Kasumi-1 (cell line): ENCODE results near the gene NUP62.

Experiments used
- DNase-seq, 2 experiments: peaks; one replicate each; lab custom pipeline; 2025; lab: John Stamatoyannopoulos, UW

NUP62 gene

DNA sequence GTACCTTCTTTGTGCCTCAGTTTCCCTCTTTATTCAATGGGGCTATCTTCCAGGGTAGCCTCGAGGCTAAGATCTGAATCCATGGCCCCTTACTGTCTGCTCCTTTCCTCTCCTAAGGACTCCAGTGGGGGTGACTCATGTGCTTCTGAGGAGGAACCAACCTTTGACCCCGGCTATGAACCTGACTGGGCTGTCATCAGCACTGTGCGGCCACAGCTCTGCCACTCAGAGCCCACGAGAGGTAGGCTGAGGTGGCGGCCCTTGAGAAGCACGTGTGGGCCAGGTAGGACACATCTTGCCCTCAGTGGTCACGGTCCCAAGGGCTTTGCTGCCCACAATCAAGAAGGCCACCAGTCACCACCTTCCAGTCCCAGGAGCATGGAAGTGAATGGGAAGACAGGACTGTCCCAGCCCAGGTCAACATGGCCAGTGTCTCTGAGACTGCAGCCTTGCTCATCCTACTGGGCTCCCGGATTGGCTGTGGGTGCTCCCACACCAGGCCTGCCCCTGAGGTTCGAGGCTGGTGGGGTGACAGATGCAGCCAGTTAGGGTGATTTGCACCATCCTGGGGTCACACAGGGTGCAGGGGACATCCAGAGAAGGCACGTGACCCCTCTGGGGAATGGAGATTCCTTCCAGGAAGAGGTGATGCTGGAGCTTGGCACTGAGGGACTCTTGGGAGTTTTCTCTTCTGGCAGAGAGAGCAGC, 49.0 kb downstream of the NUP62 start:
- DNase-seq: no peak

DNA sequence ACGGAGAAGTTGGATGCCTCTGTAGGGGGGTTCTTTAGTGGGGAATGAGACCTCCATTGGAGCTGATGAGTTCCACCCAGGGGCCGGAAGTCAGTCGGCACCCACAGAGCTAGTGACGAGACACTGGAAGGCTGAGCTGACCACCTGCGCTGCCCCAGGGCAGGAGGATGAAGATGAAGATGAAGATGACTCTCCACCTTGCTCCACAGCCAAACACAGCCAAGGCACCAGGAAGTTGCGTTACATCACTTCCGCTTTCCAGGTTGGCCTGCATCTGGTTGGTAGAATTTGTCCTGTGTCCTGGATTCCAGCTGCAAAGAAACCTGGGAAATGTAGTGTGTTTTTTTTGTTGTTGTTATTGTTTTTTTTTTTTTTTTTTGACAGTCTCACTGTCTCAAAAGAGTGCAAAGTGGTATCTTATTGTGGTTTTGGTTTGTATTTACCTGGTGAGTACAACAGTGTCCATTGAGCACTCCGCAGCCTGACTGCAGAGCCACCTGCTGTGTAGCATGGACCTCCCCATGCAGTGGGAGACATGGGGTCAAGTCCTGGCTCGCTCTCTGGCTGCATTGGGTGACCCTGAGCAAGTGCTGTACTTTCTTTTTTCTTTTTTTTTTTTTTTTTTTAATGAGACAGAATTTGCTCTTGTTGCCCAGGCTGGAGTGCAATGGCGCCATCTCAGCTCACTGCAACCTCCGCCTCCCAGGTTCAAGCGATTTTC, 49.9 kb downstream of the NUP62 start:
- peak in 1 of 2 experiments; percentile 11 for DNase-seq

DNA sequence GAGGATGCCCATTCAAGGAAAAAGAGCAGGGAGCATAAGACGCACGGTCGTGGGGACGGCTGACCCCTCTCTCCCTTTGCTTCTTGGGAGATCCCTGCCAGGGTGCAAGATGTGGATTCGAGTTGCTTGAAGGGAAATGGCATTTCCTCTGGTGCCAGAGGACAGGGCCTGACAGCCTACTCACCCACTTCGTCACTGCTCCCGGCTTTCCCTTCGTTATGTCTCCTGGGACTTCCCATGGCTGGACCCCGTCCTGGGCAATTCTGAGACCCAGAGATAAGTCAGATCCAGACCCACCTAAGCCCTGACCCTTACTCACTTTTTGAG, 50.6 kb downstream of the NUP62 start:
- DNase-seq: no peak

DNA sequence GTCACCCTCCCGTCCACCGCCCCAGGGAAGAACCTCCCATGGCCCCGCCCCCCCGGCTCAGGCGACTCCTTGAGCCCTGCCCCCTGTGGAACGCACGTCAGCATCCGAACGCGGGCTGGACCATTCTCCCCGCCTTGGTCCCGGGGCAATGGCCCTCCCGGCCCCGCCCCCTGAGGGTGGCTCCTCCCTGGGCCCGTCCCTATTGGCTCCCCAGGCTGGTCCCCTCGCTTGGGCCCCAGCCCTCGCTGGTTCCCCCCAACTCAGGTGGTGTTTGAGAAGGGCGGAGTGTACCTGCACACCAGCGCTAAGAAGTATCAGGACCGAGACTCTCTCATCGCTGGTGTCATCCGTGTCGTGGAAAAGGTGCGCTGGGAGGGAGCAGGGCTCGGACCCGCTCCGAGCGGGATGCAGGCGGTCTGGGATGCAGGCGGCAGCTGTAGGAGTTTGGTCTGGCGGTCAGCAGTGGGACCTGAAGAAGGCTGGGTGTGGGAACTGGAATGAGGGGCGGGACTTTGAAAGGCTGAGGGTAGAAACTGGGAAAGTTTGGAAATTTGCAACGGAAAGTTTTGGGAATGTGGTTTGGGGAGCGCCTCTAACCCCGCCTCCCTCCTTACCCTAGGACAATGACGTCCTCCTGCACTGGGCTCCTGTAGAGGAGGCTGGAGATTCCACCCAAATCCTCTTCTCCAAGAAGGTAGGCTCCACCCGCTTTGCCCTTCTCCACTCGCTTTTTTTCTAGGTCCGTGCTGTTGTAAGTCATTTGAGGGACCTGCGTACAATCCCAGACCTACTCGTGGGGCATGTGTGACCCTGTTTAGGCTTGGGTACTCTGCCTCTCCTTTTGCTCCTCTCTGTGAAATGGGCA, 51.2 kb downstream of the NUP62 start:
- peak; percentile 92 to 95 for DNase-seq

DNA sequence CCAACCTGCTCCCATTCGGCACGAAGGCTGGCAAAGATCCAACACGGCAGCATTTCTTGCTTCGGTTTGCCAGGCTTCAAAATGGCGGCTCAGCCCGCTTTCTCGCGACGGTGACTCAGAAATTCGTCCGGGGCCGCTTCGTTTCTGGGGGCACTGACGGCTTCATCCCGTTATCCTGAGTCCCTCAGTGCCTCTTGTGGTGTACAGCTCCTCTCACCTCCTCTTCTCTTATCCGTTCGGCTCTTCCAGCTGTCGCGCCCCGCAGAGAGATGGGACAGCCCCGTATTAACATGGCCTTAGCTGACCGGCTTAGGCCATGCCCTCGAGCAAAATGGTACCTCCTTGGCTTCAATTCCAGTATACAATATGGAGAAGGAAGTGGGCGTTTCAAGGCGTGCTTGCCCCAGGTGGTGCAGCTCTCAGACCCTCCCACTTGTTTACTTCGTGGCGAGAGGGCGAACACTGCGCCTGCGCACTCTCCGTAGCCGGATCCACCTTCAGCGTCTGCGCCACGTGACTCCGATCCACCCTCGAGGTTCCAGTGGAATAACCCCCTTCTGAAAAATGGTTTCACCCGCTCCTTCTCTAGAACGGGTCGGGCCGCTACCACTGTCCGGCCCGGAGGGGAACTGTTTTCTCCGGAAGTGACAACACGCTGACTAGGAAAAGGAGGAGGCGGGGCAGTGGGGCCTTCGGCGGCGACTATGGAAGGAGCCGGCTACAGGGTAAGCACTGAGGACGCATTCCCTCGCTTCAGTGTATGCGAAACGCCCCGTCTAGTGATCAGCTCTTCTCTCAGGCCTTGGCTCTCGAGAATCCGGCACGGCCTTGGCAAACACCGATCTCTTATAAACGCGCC, 52.1 kb downstream of the NUP62 start, which contains the start of the genes AKT1S1 and TBC1D17:
TSS of gene AKT1S1 (minus strand) at position 336 of the 859 bp plus-strand sequence. CDS start 4,060 bp downstream, outside the sequence.
TSS of gene TBC1D17 (plus strand) at position 683 of the 859 bp plus-strand sequence. CDS start at position 705, 22 bp downstream.
- peak; percentile 98 to 100 for DNase-seq

DNA sequence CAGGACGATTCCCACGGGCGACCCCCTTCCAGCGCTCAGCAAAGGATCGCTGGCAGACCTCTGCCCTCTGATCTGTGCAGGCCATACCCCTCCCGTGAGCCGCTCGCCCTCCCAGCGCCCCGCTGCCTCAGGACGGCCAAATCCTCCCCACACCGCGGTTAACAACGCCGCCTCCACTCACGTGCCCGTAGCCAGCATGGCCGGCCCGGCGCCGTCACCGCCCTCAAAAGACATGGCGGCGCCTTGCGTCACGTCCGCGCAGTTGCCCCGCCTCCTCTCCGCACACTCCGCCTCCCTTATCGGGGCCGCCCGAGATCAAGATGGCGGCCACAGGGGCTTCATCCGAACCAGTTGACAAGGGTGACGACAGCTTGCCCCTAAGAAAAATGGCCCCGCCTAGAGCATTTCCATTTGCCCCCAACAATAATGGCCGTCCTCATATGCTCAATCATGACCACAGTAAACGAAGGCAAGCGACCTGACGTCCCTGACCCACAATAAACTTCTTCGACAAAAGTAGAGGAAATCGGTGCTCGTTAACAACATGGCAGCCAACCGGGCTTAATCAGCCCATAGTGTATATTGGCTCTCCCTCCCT, 52.8 kb downstream of the NUP62 start:
- DNase-seq: peak; percentile 95 to 96

DNA sequence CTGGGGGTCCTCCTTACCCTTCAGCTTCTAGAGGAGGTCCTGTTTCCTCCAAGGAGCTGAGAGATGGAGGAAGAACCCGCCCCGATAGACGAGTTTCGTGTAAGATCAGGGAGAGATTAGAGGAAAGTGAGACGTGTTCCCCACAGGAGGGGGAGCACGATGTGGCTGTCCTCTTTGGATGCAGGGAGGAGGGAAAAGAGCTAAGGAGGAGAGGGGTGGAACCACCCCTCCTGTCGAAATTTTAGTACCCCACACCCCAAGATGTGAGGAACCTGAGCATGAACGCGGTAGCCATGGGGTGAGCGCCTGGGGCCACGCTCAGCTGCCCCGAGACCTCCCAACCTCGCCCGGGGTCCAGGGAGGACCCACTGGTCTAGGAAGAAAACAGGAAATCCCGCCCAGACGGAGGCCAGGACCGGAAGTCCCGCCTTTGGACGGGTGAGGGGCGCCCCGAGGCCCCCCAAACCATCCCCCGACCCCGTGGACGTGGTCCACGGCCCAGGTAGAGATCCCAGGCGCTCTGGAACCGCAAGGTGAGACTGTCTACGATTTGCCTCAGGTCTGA, 53.4 kb downstream of the NUP62 start:
- DNase-seq: peak; percentile 18 to 26

DNA sequence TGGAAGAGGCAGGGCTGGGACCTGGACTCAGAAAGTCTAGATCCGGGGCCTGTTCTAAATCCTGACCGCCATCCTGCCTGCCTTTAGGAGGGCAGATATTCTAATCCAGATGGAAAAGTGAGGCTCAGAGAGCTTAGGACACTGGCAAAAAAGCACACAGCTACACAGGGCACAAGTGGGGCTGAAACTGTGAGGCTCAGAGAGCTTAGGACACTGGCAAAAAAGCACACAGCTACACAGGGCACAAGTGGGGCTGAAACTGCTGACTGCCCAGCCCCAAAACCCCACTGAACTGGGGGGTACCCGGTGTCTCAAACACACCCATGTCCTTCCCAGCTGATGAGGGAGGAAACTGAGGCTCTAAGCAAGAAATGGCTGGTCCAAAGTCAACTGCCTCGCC, 54.1 kb downstream of the NUP62 start:
- DNase-seq: no peak

DNA sequence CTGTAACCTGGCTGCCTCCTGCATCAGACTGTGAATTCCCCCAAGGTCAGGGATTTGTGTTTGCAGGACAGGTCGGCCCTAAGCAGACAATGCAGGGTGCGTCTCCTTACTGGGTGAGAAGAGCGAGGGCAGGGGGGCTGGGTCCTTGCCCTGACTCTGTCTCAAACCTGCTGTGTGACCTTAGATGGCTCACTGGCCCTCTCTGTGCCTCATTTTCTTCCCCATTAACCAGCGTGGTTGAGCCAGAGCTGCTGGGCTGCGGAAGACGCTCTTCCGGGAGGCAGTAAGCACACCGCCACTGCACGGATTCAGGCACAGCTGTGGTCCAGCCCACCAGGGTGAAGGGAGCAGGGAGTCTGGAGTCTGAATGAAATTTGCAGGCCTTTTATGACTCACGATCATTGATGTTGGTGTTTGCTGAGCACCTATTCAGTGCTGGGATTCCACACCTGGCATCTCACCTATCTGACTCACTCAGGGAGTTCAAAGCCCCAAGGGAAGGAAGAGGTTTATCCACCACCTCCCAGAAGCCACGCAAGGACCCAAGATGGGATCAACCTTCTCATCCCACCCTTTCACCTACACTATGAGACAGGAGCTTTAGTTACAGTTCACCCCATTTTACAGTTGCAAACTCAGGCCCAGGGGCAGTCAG, 54.7 kb downstream of the NUP62 start:
- no peak for DNase-seq

DNA sequence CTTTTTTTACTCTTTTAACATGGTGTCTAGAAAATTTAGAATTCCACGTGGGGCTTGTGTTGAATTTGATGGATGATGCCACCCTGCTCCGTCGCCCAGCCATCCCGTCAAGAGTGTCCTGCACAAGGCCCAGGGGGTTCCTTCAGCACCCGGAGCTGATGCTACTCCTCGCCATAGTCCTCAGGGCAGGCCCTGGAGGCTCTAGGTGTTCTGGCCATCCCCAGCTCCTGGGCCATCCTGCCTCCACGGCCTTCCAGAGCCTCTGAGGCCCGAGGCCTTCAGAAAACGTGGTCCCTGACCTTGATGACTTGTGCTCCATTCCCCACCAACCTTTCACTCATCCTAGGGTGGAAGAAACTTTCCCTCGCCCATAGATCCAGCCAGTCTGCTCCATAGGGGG, 55.5 kb downstream of the NUP62 start:
- no peak for DNase-seq

DNA sequence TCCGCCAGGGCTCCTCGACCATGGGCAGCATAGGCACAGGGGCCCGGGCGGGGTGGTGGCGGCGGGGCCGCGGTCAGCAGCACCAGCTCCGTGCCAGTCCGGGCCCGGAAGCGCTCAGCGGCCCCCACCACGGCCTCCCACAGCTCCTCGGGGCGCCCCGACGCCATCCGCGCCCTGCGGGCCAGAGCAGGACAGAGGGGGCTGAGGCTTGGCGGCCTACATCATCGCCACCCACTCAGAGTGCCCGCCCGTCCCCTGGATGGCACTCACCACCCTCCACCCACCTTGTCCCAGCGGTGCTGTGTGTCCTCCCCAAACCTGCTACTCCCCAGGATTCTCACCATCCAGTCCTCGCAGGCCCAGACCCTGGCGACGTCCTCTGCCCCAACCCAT, 56.2 kb downstream of the NUP62 start:
- no peak for DNase-seq

DNA sequence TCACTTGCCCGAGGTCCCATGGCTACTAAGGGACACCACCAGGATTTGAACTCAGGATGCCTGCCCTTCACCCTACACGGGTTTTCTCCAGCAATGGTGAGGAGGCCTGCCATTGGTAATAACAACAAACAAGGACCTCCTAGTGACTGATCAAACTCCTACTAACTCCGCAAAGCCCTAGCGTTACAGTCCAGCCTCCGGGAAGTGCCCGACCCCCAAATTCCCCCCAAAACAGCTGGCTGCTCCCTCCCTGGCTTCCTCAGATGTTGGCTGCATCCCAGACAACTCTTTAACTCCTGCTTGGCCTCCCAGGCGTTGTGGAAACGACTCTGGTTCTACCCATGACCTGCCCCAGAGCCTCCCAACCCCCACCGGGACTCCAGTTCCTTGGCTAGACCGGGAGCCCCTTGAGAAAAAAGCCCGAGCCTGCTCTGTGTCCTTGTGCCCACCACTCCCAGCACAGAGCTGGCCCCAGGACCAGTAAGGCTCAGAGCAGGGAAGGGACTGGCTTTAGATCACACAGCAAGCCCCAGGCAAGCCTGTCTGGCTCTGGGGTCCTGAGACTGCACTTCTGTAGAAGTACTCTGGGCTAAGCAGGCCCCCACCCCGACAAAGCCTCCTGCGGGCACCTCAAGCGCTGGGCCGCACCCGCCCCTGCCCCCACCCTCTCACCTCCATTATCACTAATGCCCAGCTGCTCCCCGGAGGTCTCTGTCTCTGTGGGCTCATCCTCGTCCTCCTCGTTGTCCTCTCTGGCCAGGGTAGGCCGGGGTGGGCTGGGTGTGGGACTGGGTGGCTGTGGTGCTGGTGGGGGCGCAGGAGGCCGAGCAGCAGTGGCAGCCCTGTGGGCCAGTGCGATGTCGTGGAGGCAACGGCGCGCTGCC, 56.8 kb downstream of the NUP62 start:
- DNase-seq: no peak

DNA sequence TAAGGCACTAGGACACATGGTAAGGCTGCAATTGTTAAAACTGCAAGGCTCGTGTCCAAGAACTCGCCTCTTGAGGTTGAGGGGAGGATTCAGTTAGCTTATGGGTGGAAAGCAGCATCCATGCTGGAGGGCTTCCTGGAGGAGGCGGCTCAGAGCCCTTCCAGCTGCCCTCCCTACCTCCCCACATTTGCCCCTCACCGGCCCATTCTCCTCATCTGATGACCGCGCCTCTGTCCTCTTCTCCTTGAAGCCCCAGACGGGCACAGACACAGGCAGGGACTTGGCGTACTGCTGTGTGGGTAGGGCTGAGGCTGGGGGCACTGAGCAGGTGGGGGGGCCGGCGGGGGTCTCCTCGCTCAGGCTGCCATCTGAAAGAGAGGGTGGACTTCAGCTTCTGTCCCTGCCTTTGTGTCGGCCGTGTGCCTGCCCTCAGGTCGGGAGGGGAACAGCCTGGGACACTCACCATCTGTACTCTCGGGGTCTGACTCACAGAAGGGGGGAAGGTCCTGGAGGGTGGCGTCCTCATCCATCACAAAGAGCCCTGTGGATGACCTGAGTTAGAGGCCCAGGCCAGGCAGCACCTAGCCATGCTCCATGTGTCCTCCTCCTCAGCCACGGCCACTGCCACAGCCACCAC, 57.8 kb downstream of the NUP62 start:
- no peak for DNase-seq

DNA sequence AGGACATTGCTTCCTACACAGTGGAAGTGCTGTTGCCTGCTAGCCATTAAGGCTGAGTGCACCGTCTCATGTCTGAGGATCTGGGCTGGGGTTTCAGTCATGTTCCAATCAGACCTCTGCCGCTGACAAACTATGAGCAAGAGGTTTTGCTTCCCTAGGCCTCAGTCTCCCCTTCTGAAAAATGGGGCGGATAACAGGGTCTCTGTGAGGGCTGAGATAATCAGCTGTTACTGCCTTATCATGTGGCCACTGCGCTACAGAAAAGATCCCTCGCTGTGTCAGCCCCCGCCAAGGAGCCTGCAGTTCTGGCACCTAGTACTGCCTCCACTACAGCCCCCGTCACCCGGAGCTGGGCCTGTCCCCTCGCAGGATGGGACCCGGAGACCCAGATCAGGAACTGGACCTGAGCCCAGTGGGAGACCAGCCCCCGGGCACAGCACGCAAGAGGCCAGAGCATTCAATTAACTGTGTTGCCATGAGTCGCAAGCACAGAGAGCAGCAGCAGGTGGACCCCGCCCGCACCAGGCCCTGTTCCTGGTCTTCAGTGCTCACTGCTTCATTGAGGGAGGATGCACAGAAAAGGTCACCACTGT, 58.9 kb downstream of the NUP62 start:
- DNase-seq: no peak

DNA sequence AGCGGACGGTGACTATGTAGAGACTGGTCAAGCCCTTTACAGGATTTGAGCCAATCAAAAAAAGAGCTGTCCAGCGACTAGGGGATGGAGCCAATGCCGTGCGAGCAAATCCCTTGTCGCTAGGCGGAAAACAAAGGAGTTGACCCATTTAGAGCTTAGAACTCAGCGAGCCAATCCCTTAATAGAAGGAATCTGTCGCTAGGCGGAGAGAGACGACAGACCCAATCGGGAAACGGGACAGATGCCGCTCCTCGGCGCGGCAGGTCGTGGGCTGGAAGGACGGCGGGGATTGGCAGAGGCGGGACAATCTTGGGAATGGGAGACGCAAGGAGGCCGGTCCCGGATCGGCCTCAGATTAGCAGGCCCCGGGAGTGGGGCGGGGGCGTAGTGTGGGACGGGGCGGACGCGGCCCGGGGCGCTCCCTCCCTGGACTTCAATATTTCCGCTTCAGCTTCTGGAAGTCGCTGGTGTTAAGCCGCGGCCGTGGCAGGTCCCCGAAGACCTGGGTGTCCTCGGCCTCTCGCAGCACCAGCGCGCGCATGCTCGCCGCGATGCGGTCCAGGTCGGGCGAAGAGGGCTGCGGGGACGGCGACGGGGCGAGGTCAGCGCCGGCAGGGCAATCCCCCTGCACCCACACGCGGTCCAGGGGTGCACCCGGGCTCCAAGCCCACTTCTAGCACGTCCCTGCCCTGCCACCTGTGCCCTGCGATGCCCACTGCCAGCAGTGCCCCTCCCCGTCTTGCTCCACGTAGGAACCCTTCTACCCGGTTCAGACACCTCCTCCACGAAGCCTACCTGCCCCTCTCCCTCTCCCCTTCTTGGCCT, 59.6 kb downstream of the NUP62 start:
- peak; percentile 100 for DNase-seq

DNA sequence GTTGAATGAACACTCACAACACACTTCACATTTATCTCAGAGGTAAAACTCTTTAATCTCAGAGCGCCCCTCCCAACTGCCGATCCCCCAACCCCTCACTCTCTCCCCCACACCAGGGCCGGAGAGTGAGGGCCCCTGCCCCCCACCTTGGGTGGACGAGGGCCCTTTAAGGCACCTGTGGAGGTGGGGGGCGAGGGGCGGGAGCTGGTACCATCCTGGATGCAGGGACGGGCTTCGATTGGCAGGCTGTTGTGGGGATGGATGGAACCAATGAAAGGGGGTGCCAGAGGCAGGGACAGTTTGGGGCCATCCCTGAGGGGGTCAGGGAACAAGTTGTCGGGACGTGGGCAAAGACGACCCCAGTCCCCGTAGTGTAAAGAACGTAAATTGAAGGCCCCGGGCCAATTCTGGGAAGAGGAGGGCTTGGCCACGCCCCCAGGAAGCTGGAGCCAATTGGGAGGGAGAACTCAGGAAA, 60.3 kb downstream of the NUP62 start:
- no peak for DNase-seq
